SK-N-SH treated with all-trans-retinoic acid at 6 μM for 48 hours (cell line): ENCODE measurements around the gene CYB561.

Experiments
- ATAC-seq: fragments of 200-7000 bp; cut with Tn5 transposase; 3 replicates; pipeline ENCODE4 v1.9.1; 2020; ENCODE audit warnings: mild to moderate bottlenecking, moderate library complexity
- ARNTL ChIP-seq: fragments of 450-650 bp; formaldehyde crosslinking; IDR thresholded peaks from 2 replicates; pipeline ENCODE4 v1.5.0; 2020; ENCODE audit warnings: low read depth, mild to moderate bottlenecking, moderate library complexity, borderline replicate concordance
- BACH2 ChIP-seq: fragments of 250-450 bp; sonication (Bioruptor Pico); IDR thresholded peaks from 2 replicates; pipeline ENCODE4 v1.9.0; 2021; ENCODE audit warnings: mild to moderate bottlenecking, borderline replicate concordance
- CREB5 ChIP-seq: fragments of 250-450 bp; sonication (Bioruptor Pico); IDR thresholded peaks from 2 replicates; pipeline ENCODE4 v1.5.1; 2020; ENCODE audit warnings: low read depth, mild to moderate bottlenecking, moderate library complexity
- CSDC2 ChIP-seq: fragments of 250-450 bp; sonication (Bioruptor Pico); IDR thresholded peaks from 2 replicates; pipeline ENCODE4 v1.5.0; 2020; ENCODE audit warnings: mild to moderate bottlenecking, moderate library complexity
- CSRNP3 ChIP-seq: fragments of 250-450 bp; sonication (Bioruptor Pico); IDR thresholded peaks from 2 replicates; pipeline ENCODE4 v1.5.1; 2021; ENCODE audit warnings: mild to moderate bottlenecking, moderate library complexity
- ESRRG ChIP-seq: fragments of 250-450 bp; sonication (Bioruptor Pico); IDR thresholded peaks from 2 replicates; pipeline ENCODE4 v1.6.1; 2021; ENCODE audit warnings: mild to moderate bottlenecking
- GLIS3 ChIP-seq: fragments of 250-450 bp; sonication (Bioruptor Pico); IDR thresholded peaks from 2 replicates; pipeline ENCODE4 v1.5.0; 2020; ENCODE audit warnings: mild to moderate bottlenecking, moderate library complexity
- ISL1 ChIP-seq: fragments of 250-450 bp; sonication (Bioruptor Pico); IDR thresholded peaks from 2 replicates; pipeline ENCODE4 v2.1.2; 2022; ENCODE audit warnings: mild to moderate bottlenecking, moderate library complexity
- OSR1 ChIP-seq: fragments of 250-450 bp; sonication (Bioruptor Pico); IDR thresholded peaks from 2 replicates; pipeline ENCODE4 v1.8.0; 2022; ENCODE audit warnings: moderate library complexity, mild to moderate bottlenecking, inconsistent platforms
- PATZ1 ChIP-seq: fragments of 250-450 bp; sonication (Bioruptor Pico); IDR thresholded peaks from 2 replicates; pipeline ENCODE4 v1.8.0; 2020; ENCODE audit warnings: mild to moderate bottlenecking, moderate library complexity, borderline replicate concordance
- POU6F1 ChIP-seq: fragments of 250-450 bp; sonication (Bioruptor Pico); IDR thresholded peaks from 2 replicates; pipeline ENCODE4 v1.8.0; 2021; ENCODE audit warnings: low read depth, mild to moderate bottlenecking, moderate library complexity, borderline replicate concordance
- PPARA ChIP-seq: fragments of 250-450 bp; sonication (Bioruptor Pico); IDR thresholded peaks from 2 replicates; pipeline ENCODE4 v1.5.0; 2020; ENCODE audit warnings: mild to moderate bottlenecking, borderline replicate concordance
- SNAI2 ChIP-seq: fragments of 250-450 bp; sonication (Bioruptor Pico); IDR thresholded peaks from 2 replicates; pipeline ENCODE4 v1.5.0; 2020; ENCODE audit warnings: mild to moderate bottlenecking, moderate library complexity
- TCF4 ChIP-seq: fragments of 250-450 bp; sonication (Bioruptor Pico); IDR thresholded peaks from 2 replicates; pipeline ENCODE4 v1.8.0; 2021; ENCODE audit warnings: mild to moderate bottlenecking, moderate library complexity, borderline replicate concordance
- TOX ChIP-seq: fragments of 250-450 bp; sonication (Bioruptor Pico); IDR thresholded peaks from 2 replicates; pipeline ENCODE4 v1.8.0; 2021; ENCODE audit warnings: mild to moderate bottlenecking, moderate library complexity, borderline replicate concordance
- TSHZ2 ChIP-seq: fragments of 250-450 bp; sonication (Bioruptor Pico); IDR thresholded peaks from 2 replicates; pipeline ENCODE4 v1.5.0; 2020; ENCODE audit warnings: mild to moderate bottlenecking, moderate library complexity
- ZC3H10 ChIP-seq: fragments of 250-450 bp; sonication (Bioruptor Pico); IDR thresholded peaks from 2 replicates; pipeline ENCODE4 v1.5.1; 2021; ENCODE audit warnings: mild to moderate bottlenecking, moderate library complexity
- ZFP30 ChIP-seq: fragments of 450-650 bp; formaldehyde crosslinking; IDR thresholded peaks from 2 replicates; pipeline ENCODE4 v1.5.0; 2022; ENCODE audit warnings: mild to moderate bottlenecking, moderate library complexity
- ZNF70 ChIP-seq: fragments of 450-650 bp; formaldehyde crosslinking; IDR thresholded peaks from 2 replicates; pipeline ENCODE4 v1.5.0; 2020; ENCODE audit warnings: mild to moderate bottlenecking, moderate library complexity
- ZNF8 ChIP-seq: fragments of 450-650 bp; formaldehyde crosslinking; IDR thresholded peaks from 2 replicates; pipeline ENCODE4 v1.5.0; 2020; ENCODE audit warnings: mild to moderate bottlenecking, moderate library complexity

Gene CYB561

GRCh38 chr17:63426041-63426916, 19.8 kb downstream of the CYB561 start:
- ATAC-seq, result no peak
- TF ChIP-seq GLIS3 (no peak), CREB5 (CRISPR knock-in tag) (no peak), TCF4 (CRISPR knock-in tag) (no peak), ZFP30 (CRISPR knock-in tag) (no peak)

GRCh38 chr17:63425483-63425882, 20.6 kb downstream of the CYB561 start:
- peak; percentile 86 for ATAC-seq

GRCh38 chr17:63423963-63424362, 22.1 kb downstream of the CYB561 start:
- TF ChIP-seq ZC3H10 (no peak), PPARA (CRISPR knock-in tag) (no peak), TCF4 (CRISPR knock-in tag) (no peak), SNAI2 (CRISPR knock-in tag) (no peak), CSDC2 (CRISPR knock-in tag) (no peak), PATZ1 (no peak), OSR1 (no peak), BACH2 (CRISPR knock-in tag) (no peak), ZFP30 (CRISPR knock-in tag) (no peak), CSRNP3 (CRISPR knock-in tag) (no peak)
- no peak for ATAC-seq

More at GRCh38 chr17:63425483-63425882, 20.6 kb downstream of the CYB561 start:
- TF ChIP-seq BACH2 (CRISPR knock-in tag) (no peak), ESRRG (CRISPR knock-in tag) (no peak), SNAI2 (CRISPR knock-in tag) (no peak), CREB5 (CRISPR knock-in tag) (no peak), ZNF70 (CRISPR knock-in tag) (no peak), GLIS3 (no peak), ISL1 (no peak), ARNTL (no peak), TSHZ2 (CRISPR knock-in tag) (no peak), PPARA (CRISPR knock-in tag) (no peak), ZNF8 (CRISPR knock-in tag) (no peak), TOX (CRISPR knock-in tag) (no peak), POU6F1 (CRISPR knock-in tag) (no peak)
- TF ChIP-seq, all 23 proteins: peak for 0
